Neuronal stem cell (in vitro differentiated cells): Measurements from ENCODE around the gene STAT2.
A peak's percentile ranks its signal among the peaks of the same experiment; 100 is the strongest.

Source experiments
- DNase-seq: peaks from one replicate; pipeline ENCODE4 v3.0.0-alpha.2; 2013; ENCODE audit warnings: low spot score
- H2AFZ ChIP-seq: one replicate; pipeline ENCODE4 v1.6.1; 2013; ENCODE audit warnings: mild to moderate bottlenecking, low read length, inconsistent platforms
- H2AK5ac ChIP-seq: 2 replicates; pipeline ENCODE4 v1.6.1; 2013; ENCODE audit warnings: low read depth, mild to moderate bottlenecking, inconsistent platforms, low read length, moderate library complexity, mixed read lengths
- H2BK120ac ChIP-seq: 2 replicates; pipeline ENCODE4 v1.6.1; 2013; ENCODE audit warnings: low read depth, mild to moderate bottlenecking, inconsistent platforms, low read length, moderate library complexity, mixed read lengths
- H2BK12ac ChIP-seq: one replicate; pipeline ENCODE4 v1.6.1; 2013; ENCODE audit warnings: low read length, inconsistent platforms
- H2BK15ac ChIP-seq: 2 replicates; pipeline ENCODE4 v1.6.1; 2013; ENCODE audit warnings: mild to moderate bottlenecking, low read length, inconsistent platforms, mixed read lengths
- H2BK5ac ChIP-seq: one replicate; pipeline ENCODE4 v1.6.1; 2013; ENCODE audit warnings: inconsistent platforms, mild to moderate bottlenecking, low read length, moderate library complexity
- H3K14ac ChIP-seq: one replicate; pipeline ENCODE4 v1.6.1; 2013; ENCODE audit warnings: low read length, inconsistent platforms
- H3K18ac ChIP-seq: 2 replicates; pipeline ENCODE4 v1.6.1; 2013; ENCODE audit warnings: low read length, inconsistent platforms
- H3K23ac ChIP-seq: 2 replicates; pipeline ENCODE4 v1.6.1; 2013; ENCODE audit warnings: low read depth, mild to moderate bottlenecking, mixed read lengths, low read length, inconsistent platforms; ENCODE audit not compliant: poor library complexity
- H3K27ac ChIP-seq: replicated peaks from 3 replicates; pipeline ENCODE4 v1.5.1; 2013; ENCODE audit warnings: low read length, inconsistent platforms
- H3K27me3 ChIP-seq, 3 experiments: 2 replicates each; pipeline ENCODE4 v1.6.1; 2013; ENCODE audit warnings: low read length in 3 of 3, mild to moderate bottlenecking in 2 of 3, inconsistent platforms in 1 of 3, low read depth in 1 of 3, mixed read lengths in 1 of 3, moderate library complexity in 1 of 3; ENCODE audit not compliant: control insufficient read depth in 3 of 3, insufficient read depth in 3 of 3
- H3K36me3 ChIP-seq, 2 donors: replicated peaks in 1 of 2; 2 replicates each; pipeline ENCODE4 v1.6.1; 2013; ENCODE audit warnings: low read length in 2 of 2; ENCODE audit not compliant: control insufficient read depth in 2 of 2, insufficient read depth in 2 of 2
- H3K4ac ChIP-seq: 2 replicates; pipeline ENCODE4 v1.6.1; 2013; ENCODE audit warnings: inconsistent platforms, mild to moderate bottlenecking, low read length, moderate library complexity
- H3K4me1 ChIP-seq, 2 donors: 1 replicate in 1 of 2; 2 replicates in 1 of 2; pipeline ENCODE4 v1.6.1; 2013; ENCODE audit warnings: low read length in 2 of 2, low read depth in 1 of 2; ENCODE audit not compliant: control insufficient read depth in 2 of 2, insufficient read depth in 1 of 2
- H3K4me2 ChIP-seq: one replicate; pipeline ENCODE4 v1.6.1; 2013; ENCODE audit warnings: mild to moderate bottlenecking, low read length, inconsistent platforms; ENCODE audit not compliant: insufficient read depth, poor library complexity, severe bottlenecking
- H3K4me3 ChIP-seq, 2 donors: 2 replicates each; pipeline ENCODE4 v1.5.1; 2013; ENCODE audit warnings: low read length in 2 of 2, mild to moderate bottlenecking in 2 of 2, inconsistent platforms in 1 of 2, moderate library complexity in 1 of 2
- H3K79me1 ChIP-seq: one replicate; pipeline ENCODE4 v1.6.1; 2013; ENCODE audit warnings: low read depth, mild to moderate bottlenecking, inconsistent platforms, low read length, moderate library complexity
- H3K9ac ChIP-seq: one replicate; pipeline ENCODE4 v1.6.1; 2013; ENCODE audit warnings: mild to moderate bottlenecking, low read depth, low read length, inconsistent platforms; ENCODE audit not compliant: poor library complexity
- H3K9me3 ChIP-seq, 2 donors: replicated peaks in 1 of 2; 2 replicates each; pipeline versions ENCODE3 to v1.6.1; 2013; ENCODE audit warnings: low read length in 2 of 2, mild to moderate bottlenecking in 2 of 2, inconsistent platforms in 1 of 2, low read depth in 1 of 2, mixed read lengths in 1 of 2, moderate library complexity in 1 of 2; ENCODE audit not compliant: control insufficient read depth in 2 of 2, insufficient read depth in 1 of 2
- H4K8ac ChIP-seq: one replicate; pipeline ENCODE4 v1.6.1; 2013; ENCODE audit warnings: low read depth, mild to moderate bottlenecking, inconsistent platforms, low read length, moderate library complexity
- H4K91ac ChIP-seq: one replicate; pipeline ENCODE4 v1.6.1; 2013; ENCODE audit warnings: low read length, low read depth, mild to moderate bottlenecking, inconsistent platforms; ENCODE audit not compliant: poor library complexity
- WGBS, 2 donors: extraction: QIAGEN DNeasy Blood & Tissue Kit; methylation state at CpG; one replicate each; pipeline ENCODE4 v1.1.7; 2013; ENCODE audit warnings: missing lambda C conversion rate in 2 of 2, mixed read lengths in 1 of 2; ENCODE audit not compliant: insufficient read length in 2 of 2, insufficient replicate concordance in 1 of 2; ENCODE audit errors: extremely low coverage in 2 of 2; 5-methylcytosine and 5-hydroxymethylcytosine counted together

The STAT2 gene

DNA sequence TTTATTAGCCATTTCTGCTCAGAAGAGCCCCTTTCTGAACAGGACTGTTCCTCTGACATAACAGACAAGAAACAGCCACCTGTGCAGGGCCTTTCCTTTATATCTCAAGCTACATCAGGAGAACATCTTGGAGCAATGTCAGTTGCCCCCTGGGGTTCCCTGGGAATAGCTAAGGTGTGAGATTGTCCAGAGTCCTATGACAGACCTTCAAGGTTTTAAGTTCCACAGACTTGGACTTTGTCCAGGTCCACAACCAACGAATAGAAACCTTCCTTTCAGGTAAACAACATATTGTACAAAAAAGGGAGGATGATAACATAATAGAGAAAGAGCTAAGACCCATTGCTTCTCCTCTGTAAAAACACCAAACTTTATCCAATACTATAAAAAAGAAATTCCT is 18.3 kb downstream of the STAT2 start:
- Histone ChIP-seq H3K27ac (no peak overlapping the region), H2AK5ac (no peak overlapping the region), H2BK5ac (no peak overlapping the region), H3K4ac (no peak overlapping the region), H3K4me1 (peaks cover 0 to 7% of the 10 kb centered on the region in 2 donors), H3K9ac (no peak overlapping the region), H4K91ac (no peak overlapping the region), H2BK15ac (no peak overlapping the region), H3K18ac (no peak overlapping the region), H3K14ac (no peak overlapping the region), H3K23ac (no peak overlapping the region), H3K4me2 (no peak overlapping the region), H3K79me1 (no peaks in the 10 kb centered on the region), H3K27me3 (no peaks in the 10 kb centered on the region), H3K9me3 (no peaks in the 10 kb centered on the region), H3K4me3 (no peak overlapping the region), H4K8ac (no peak overlapping the region), H3K36me3 (peaks cover 13 to 44% of the 10 kb centered on the region in 2 donors), H2AFZ (no peak overlapping the region), H2BK120ac (no peak overlapping the region), H2BK12ac (no peak overlapping the region)
- no peak for DNase-seq
- WGBS, 2 donors, result no CpG with 5 or more reads among the region's 1 CpG

DNA sequence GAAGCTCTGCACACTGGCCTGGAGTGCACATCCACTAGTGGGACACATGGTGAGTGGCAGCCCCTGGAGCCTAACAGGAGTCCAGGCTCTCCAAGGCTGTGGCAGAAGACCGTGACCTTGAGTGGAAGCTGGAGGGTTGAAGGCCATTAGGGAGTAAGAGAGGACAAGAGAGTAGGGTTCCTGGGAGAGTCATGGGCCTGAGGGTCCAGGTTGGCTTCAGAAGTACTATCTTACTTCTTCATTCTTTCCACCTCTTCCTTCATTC is 20.8 kb downstream of the STAT2 start:
- Histone ChIP-seq H2BK120ac (no peak overlapping the region), H2AFZ (peak overlapping the region; percentile 66)

DNA sequence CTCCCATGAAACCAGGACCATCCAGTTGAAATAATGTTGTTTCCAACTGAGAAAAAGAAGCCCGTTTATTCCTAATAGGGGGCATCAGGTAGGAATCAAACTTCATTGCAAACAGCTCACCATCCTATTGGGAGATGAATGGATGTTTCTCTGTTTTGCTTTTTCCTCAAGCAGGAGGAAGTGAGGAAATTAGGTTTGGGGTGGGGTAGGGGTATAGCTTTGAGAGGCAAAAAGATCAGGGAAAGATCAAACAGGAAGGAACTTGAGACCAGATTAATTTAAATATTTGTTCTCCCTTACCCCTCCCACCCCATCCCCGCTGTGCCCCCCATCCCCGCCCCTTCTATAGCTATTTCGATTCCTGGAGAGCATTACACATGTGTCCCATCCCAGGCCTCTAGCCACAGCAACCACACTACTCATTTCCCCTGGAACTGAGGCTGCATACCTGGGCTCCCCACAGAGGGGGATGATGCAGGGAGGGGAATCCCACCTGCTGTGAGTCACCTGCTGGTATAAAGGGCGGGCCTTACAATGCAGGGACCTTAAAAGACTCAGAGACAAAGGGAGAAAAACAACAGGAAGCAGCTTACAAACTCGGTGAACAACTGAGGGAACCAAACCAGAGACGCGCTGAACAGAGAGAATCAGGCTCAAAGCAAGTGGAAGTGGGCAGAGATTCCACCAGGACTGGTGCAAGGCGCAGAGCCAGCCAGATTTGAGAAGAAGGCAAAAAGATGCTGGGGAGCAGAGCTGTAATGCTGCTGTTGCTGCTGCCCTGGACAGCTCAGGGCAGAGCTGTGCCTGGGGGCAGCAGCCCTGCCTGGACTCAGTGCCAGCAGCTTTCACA is 21.4 kb downstream of the STAT2 start, which contains the start of gene IL23A:
Gene IL23A, plus strand, starts transcription at position 577 of the 850 bp plus-strand sequence. Its CDS starts 161 bp downstream, at position 738.
- Histone ChIP-seq H3K18ac (peak within 1 kb of the TSS; percentile 60), H2BK12ac (no peak within 1 kb of the TSS), H4K8ac (no peak within 1 kb of the TSS), H3K36me3 (peaks cover 5 to 19% of the 10 kb centered on the region in 2 donors), H3K79me1 (no peaks in the 10 kb centered on the region), H3K9ac (no peak within 1 kb of the TSS), H2BK5ac (no peak within 1 kb of the TSS), H3K9me3 (no peaks in the 10 kb centered on the region), H3K4me2 (no peak within 1 kb of the TSS), H3K14ac (no peak within 1 kb of the TSS), H2BK15ac (no peak within 1 kb of the TSS), H3K4me3 (peak within 1 kb of the TSS in 1 of 2 donors; percentile 14), H2AFZ (peak within 1 kb of the TSS; percentile 66), H3K27me3 (no peaks in the 10 kb centered on the region), H3K23ac (no peak within 1 kb of the TSS), H4K91ac (no peak within 1 kb of the TSS), H3K27ac (peak within 1 kb of the TSS; percentile 5), H3K4me1 (peaks cover 2 to 9% of the 10 kb centered on the region in 2 donors), H2BK120ac (no peak within 1 kb of the TSS), H3K4ac (no peak within 1 kb of the TSS), H2AK5ac (no peak within 1 kb of the TSS)
- no CpG with 5 or more reads among the region's 9 CpGs for WGBS, 2 donors
- no peak for DNase-seq

More for the DNA sequence above, 20.8 kb downstream of the STAT2 start:
- no peaks in the 10 kb centered on the region for H3K9me3 ChIP-seq
- H3K4me2 ChIP-seq, result no peak overlapping the region
- peak overlapping the region; percentile 60 for H3K18ac ChIP-seq
- H3K36me3 ChIP-seq, result peaks cover 10 to 24% of the 10 kb centered on the region in 2 donors
- H2AK5ac ChIP-seq, result no peak overlapping the region
- H4K91ac ChIP-seq, result no peak overlapping the region
- H3K14ac ChIP-seq, result no peak overlapping the region
- peaks cover 2 to 9% of the 10 kb centered on the region in 2 donors for H3K4me1 ChIP-seq
- H2BK5ac ChIP-seq, result no peak overlapping the region
- no peak overlapping the region for H4K8ac ChIP-seq
- peak overlapping the region in 1 of 2 donors; percentile 14 for H3K4me3 ChIP-seq
- H3K9ac ChIP-seq, result no peak overlapping the region
- no peak overlapping the region for H2BK12ac ChIP-seq
- no peaks in the 10 kb centered on the region for H3K27me3 ChIP-seq
- H2BK15ac ChIP-seq, result no peak overlapping the region
- no peak overlapping the region for H3K4ac ChIP-seq
- H3K79me1 ChIP-seq, result no peaks in the 10 kb centered on the region
- no peak overlapping the region for H3K23ac ChIP-seq
- DNase-seq, result no peak
- H3K27ac ChIP-seq, result peak overlapping the region; percentile 5
- no CpG with 5 or more reads among the region's 1 CpG for WGBS, 2 donors

DNA sequence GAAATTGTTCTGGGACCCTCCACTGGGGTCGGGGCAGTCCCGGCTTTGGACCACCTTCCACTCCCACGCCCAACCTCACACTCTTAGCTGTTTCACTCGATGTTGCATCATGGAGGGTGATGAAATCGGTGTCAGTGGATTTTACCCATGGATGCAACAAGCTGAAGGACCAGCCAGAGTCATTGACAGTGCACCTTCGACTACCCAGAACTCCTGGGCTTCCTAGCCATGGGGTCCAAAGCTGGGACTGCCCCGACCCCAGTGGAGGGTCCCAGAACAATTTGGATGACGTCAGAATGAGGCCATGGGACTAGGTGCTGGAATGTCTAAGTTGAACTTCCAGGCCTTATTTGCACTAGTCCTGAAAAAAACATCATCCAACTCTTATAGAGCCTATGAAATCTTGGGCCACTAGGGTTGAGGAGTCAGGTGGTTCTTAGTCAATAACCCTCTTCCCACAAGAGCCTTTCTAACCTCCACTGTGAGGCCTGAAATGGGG is 22.1 kb downstream of the STAT2 start:
- Histone ChIP-seq H3K9ac (no peak overlapping the region), H3K4me1 (peaks cover 5 to 14% of the 10 kb centered on the region in 2 donors), H3K4me3 (no peak overlapping the region), H3K9me3 (no peaks in the 10 kb centered on the region), H3K27ac (no peak overlapping the region), H3K4ac (no peak overlapping the region), H2BK5ac (no peak overlapping the region), H4K8ac (no peak overlapping the region), H2AK5ac (no peak overlapping the region), H2AFZ (no peak overlapping the region), H3K36me3 (peaks cover 0 to 11% of the 10 kb centered on the region in 2 donors), H4K91ac (no peak overlapping the region), H2BK120ac (no peak overlapping the region), H3K79me1 (no peaks in the 10 kb centered on the region), H2BK12ac (no peak overlapping the region), H3K27me3 (no peaks in the 10 kb centered on the region), H3K4me2 (no peak overlapping the region), H3K18ac (no peak overlapping the region), H3K23ac (no peak overlapping the region), H2BK15ac (no peak overlapping the region), H3K14ac (no peak overlapping the region)
- no peak for DNase-seq
- no CpG with 5 or more reads among the region's 8 CpGs for WGBS, 2 donors
